Heart right ventricle (tissue), 16 donors: Measurements from ENCODE around the gene TULP1. TPM values are rescaled to one million over a fixed set of nuclear protein-coding genes. Genes with fewer than 3 reads are reported as not detected.

ENCODE experiments used
- ATAC-seq, 8 donors: fragments of 200-7000 bp; cut with Tn5 transposase; one replicate each; pipeline ENCODE4 v1.9.1; 2020; ENCODE audit warnings: mild to moderate bottlenecking in 8 of 8, moderate library complexity in 8 of 8, moderate number of reproducible peaks in 1 of 8
- DNase-seq, 2 donors: peaks; one replicate each; pipeline ENCODE4 v3.0.0-alpha.2; 2020
- H3K27ac ChIP-seq, 10 donors: fragments of 200-600 bp; sonication (generic) in 2 of 10; one replicate each; pipeline versions ENCODE4 v1.5.0 to v1.8.0; 2020 to 2022; ENCODE audit warnings: mild to moderate bottlenecking in 3 of 10
- H3K27me3 ChIP-seq, 7 donors: fragments of 200-600 bp; one replicate each; pipeline ENCODE4 v1.8.0; 2021 to 2022; ENCODE audit warnings: mild to moderate bottlenecking in 2 of 7
- H3K36me3 ChIP-seq, 9 donors: fragments of 200-600 bp; sonication (generic) in 1 of 9; one replicate each; pipeline versions ENCODE4 v1.5.0 to v1.8.0; 2020 to 2022; ENCODE audit warnings: mild to moderate bottlenecking in 2 of 9
- H3K4me1 ChIP-seq, 9 donors: fragments of 200-600 bp; sonication (generic) in 1 of 9; one replicate each; pipeline versions ENCODE4 v1.5.0 to v1.8.0; 2020 to 2022; ENCODE audit warnings: mild to moderate bottlenecking in 4 of 9
- H3K4me3 ChIP-seq, 10 donors: fragments of 200-600 bp; sonication (generic) in 2 of 10; one replicate each; pipeline versions ENCODE4 v1.5.0 to v1.8.0; 2020 to 2022; ENCODE audit warnings: mild to moderate bottlenecking in 7 of 10, moderate library complexity in 2 of 10
- H3K9me3 ChIP-seq, 11 donors: fragments of 200-600 bp in 10 of 11; sonication (generic) in 2 of 11; one replicate each; pipeline versions ENCODE4 v1.5.0 to v1.8.0; 2013 to 2022; ENCODE audit warnings: mild to moderate bottlenecking in 2 of 11, control low read depth in 1 of 11, moderate library complexity in 1 of 11
- CTCF ChIP-seq, 9 donors: fragments of 200-600 bp; sonication (generic) in 2 of 9; IDR thresholded peaks; one replicate each; pipeline versions ENCODE4 v1.5.0 to v1.8.0; 2021 to 2022; ENCODE audit warnings: antibody characterized with exemption in 9 of 9, mild to moderate bottlenecking in 5 of 9, moderate library complexity in 1 of 9
- WGBS, 2 donors: extraction: QIAGEN DNeasy Blood & Tissue Kit; methylation state at CpG; one replicate each; pipeline ENCODE4 v1.1.7; 2013; ENCODE audit warnings: inconsistent platforms in 1 of 2; 5-methylcytosine and 5-hydroxymethylcytosine counted together
- intact Hi-C, 10 donors: fragments of 100-400 bp; cut with DNase I; formaldehyde crosslinking; loops; one replicate each; pipeline versions ENCODE4 v1.11.1 to v1.14.2; 2022
- polyA plus RNA-seq, 2 donors: library from polyadenylated mRNA; stranded (reverse); fragments of 200-250 nt; gene quantifications; one replicate each; pipeline ENCODE4 v1.2.3, GENCODE V29; 2013
- total RNA-seq, 10 donors: library from RNA; stranded (reverse); fragmentation: NEBNext Ultra II Directional in 3 of 10; extraction: Animal tissue kit (Norgen Biotek cat#: 25700) in 3 of 10; gene quantifications; one replicate each; pipeline versions ENCODE4 v1.2.1 to v1.2.4, GENCODE V29; 2021 to 2023
- donor health status: Arrhythmogenic right ventricular cardiomyopathy.
- donor health status: ischemic (EF 13 %, LVEDD 7.1; RV severe dilation, severe dysfunction).
- donor health status: healthy with polysubstance abuse.
- donor health status: DM: no; HTN: yes; CAD: no.
- donor health status: DM: no; HTN: no; CAD: no.
- donor health status: ischemic (EF 25% LVEDD 6.9; RV normal size, moderate dysfunction).
- donor health status: ischemic (EF 25% LVEDD 5.7; RV mildly dilated, moderate dysfunction).
- donor health status: healthy.
- donor health status: DM: yes; HTN: yes; CAD: no.
- donor health status: Ischemic cardiomyopathy.
- donor health status: ischemic (EF 35%, LVEDD 5.7; RV mildly dilated, moderate dysfunction).
- donor health status: nonischemic (EF 11% LVEDD 7.7; RV severe dilation, severe dysfunction).
- donor health status: DM: yes; HTN: yes; CAD: no.
- donor health status: PGD.
- donor health status: ischemic (EF 29% LVEDD 5.4; RV normal size, mild dysfunction).
- donor health status: nonischemic (EF 23%, LVEDD 6.1; RV moderate dilation, normal function).

Gene TULP1
- total and polyA plus RNA-seq, 12 donors, result 0.03 to 0.15 TPM; not detected in 10

- no peak for TF ChIP-seq CTCF (IDR thresholded peaks at IDR 0.05)
- Histone ChIP-seq H3K9me3 (no peaks in the 10 kb centered on the region), H3K4me1 (no peaks in the 10 kb centered on the region), H3K36me3 (no peaks in the 10 kb centered on the region), H3K27ac (no peak overlapping the region), H3K4me3 (no peak overlapping the region), H3K27me3 (peaks cover 0 to 11% (median 8%) of the 10 kb centered on the region in 7 donors)
- ATAC-seq (no peak), DNase-seq (no peak)
- 73 to 78% methylated on average over 4 of the region's 4 CpGs for WGBS, 2 donors
- intact Hi-C loops, result no loop called here
Observed at GRCh38 chr6:35532126-35532525, 19.4 kb upstream of the TULP1 start.

GRCh38 chr6:35524380-35525020 lies 11.8 kb upstream of the TULP1 start:
- H3K9me3 ChIP-seq, result no peaks in the 10 kb centered on the region
- H3K27me3 ChIP-seq, result peaks cover 0 to 5% (median 0%) of the 10 kb centered on the region in 7 donors
- TF ChIP-seq CTCF (IDR thresholded peaks at IDR 0.05), result no peak
- H3K4me1 ChIP-seq, result peaks cover 0 to 10% (median 0%) of the 10 kb centered on the region in 9 donors
- ATAC-seq, result no peak
- intact Hi-C loops, result loop anchor here in 6 of 10 donors (5.0 to 10.0 kb wide), 7 partner anchors 50 to 570 kb away; partner anchors contain the start of gene ARMC12 (in 3 of the 6)
- no peak overlapping the region for H3K27ac ChIP-seq
- no peaks in the 10 kb centered on the region for H3K36me3 ChIP-seq
- no peak for DNase-seq
- WGBS, 2 donors, result 92% methylated on average over 3 of the region's 3 CpGs
- no peak overlapping the region for H3K4me3 ChIP-seq

- H3K4me3 ChIP-seq, result peak overlapping the region in 6 of 10 donors; percentile 23 to 43 (median 36)
- intact Hi-C loops, result loop anchor here (1.0 to 10.0 kb wide), 9 partner anchors 52 to 572 kb away; partner anchors contain the start of gene ARMC12 (in 10 of the 10)
- WGBS, 2 donors, result 32 to 35% methylated on average over 32 of the region's 32 CpGs
Observed at GRCh38 chr6:35522660-35523658, 10.3 kb upstream of the TULP1 start.

More at GRCh38 chr6:35522660-35523658, 10.3 kb upstream of the TULP1 start:
- peak; percentile 87 to 99 (median 98) for TF ChIP-seq CTCF (IDR thresholded peaks at IDR 0.05)
- ATAC-seq, result peak; percentile 82 to 95 (median 92)
- peak; percentile 65 to 72 for DNase-seq
- H3K27ac ChIP-seq, result peak overlapping the region in 1 of 10 donors; percentile 3
- no peaks in the 10 kb centered on the region for H3K9me3 ChIP-seq
- H3K27me3 ChIP-seq, result no peaks in the 10 kb centered on the region
- no peaks in the 10 kb centered on the region for H3K36me3 ChIP-seq
- H3K4me1 ChIP-seq, result peaks cover 0 to 10% (median 0%) of the 10 kb centered on the region in 9 donors
